NOMO-1 (cell line): ENCODE data around the gene HIBCH.
"Not testable (repeated sequence)": the region's sequence is repeated elsewhere in the genome, so short reads cannot be mapped to it uniquely, and the experiment has no call there.

Source experiments
- DNase-seq, 2 experiments: peaks; one replicate each; lab custom pipeline; 2025; ENCODE audit not compliant: unreplicated experiment in 2 of 2; lab: John Stamatoyannopoulos, UW

Gene HIBCH

DNA sequence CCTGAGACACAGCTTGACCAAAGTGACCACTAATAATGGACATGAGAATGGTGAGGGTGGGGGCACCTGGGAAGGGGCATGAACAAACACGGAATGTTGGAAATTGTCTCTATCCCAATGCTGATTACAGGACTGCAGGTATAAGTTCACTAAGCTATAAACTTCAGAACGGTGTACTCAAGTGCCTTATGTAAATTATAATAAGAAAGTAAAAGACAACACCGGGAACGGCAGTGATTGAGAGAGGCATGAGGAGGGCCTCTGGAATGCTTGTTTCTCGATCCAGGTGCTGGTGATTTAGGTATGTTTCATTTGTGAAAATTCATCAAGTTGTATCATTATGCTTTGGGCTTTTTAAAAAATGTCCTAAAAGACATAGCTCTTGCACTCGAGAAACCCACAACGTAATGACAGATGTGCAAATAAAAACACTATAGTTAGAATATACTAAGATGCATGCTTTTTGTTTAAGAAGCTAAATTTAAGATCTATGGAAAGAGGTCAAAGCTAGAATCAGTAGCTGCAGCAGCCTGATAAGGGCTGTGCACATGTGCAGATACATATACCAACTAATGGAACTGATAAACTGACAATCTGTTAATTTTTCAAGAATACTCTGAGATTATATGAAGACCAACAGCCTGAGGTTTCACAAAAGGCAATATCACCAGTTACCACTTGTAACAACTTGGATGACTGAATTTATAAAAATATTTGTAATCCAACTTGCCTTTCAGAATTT, 7.6 kb downstream of the HIBCH start:
- no peak for DNase-seq

DNA sequence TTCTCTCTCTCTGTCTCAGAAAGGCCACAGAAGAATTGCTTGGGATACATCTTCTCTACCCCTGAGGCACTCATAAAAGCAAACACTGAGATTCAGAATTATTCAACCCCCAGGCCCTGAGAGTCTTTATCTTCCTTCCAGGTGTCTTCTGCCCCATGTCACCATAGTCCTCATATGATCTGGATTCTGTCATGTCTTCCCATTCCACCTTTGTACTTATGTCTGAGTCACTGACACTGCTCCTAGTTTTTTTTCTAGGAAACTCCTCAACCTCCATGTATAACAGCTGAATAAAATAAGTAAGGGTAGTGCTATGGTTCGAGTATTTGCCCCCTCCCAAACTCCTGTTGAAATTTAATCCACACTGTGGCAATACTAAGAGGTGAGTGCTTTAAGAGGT, 11.6 kb downstream of the HIBCH start:
- no peak for DNase-seq

DNA sequence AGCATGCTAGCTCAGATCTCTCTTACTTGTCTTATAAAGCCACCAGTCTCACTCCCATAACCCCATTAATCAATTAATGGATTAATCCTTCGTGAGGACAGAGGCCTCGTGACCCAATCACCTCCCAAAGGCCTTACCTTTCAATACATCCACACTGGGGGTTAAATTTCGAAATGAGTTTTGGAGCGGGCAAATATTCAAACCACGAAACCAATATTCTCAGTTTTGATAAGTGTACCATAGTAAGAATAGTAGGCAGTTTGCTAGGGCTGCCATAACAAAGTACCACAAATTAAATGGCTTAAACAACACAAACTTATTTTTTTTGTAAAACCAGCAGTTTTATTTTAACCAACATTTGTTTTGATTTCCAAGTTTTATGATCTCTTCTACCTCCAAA, 15.2 kb downstream of the HIBCH start:
- DNase-seq, result no peak

DNA sequence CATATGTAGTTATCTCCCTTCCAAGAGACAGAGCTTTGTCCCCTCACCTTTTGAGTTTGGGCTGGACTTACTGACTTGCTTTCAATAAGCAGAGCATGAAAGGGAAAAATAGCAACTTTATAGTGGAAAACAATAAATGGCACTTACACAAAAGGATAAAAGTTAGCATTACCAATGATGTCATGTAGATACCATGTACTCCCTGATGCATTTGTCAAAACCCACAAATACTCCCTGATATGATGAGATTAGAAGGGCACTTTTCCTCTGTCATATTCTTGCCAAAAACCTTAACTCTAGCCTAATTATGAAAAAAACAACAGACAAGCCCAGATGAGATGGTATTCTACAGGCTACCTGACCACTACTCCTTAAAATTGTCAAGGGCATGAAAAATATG, 16.0 kb downstream of the HIBCH start:
- DNase-seq, result no peak

DNA sequence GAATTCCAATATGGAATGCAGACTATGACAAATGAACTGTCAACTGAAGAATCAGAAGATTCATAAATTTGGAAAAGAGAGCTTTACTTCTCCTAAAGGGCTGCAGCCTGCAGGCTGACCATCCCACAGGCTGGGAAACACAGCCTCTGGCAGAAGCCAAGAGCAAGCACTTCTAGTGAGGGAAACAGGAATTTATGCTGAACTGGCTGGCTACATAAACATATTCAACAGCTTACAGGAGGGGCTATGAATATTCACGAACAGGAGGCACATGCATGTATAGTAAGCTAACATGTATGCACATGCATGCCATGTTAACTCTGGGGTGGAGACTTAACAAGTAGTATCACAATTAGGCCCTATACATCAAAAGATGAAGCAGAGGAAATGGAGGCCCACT, 17.6 kb downstream of the HIBCH start:
- no peak for DNase-seq

DNA sequence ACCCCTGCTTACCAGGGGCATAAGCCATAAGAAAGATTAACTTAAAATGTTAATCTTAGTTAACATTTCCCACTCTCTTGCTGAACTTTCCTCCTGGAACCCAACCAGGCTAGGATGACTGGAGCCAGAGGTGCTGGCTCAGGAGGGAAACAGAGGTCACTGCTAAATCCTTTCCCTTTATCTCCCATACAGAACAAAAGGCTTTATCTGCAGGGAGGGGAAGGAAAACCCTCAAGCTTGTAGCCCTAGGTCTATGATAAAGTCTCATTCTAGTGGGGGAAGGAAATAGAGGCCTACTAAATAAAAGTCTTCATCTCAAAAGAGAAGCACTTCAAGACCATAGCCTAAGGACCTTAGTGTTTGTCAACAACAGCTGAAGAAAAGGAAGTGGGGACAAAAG, 18.6 kb downstream of the HIBCH start:
- DNase-seq, result no peak

DNA sequence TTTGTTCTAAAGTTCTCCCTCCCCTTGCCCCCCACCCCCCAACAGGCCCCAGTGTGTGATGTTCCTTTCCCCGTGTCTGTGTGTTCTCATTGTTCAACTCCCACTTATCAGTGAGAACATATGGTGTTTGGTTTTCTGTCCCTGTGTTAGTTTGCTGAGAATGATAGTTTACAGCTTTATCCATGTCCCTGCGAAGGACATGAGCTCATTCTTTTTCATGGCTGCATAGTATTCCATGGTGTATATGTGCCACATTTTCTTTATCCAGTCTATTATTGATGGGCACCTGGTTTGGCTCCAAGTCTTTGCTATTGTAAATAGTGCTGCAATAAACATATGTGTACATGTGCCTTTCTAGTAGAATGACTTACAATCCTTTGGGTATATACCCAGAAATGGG, 21.7 kb downstream of the HIBCH start:
- DNase-seq, result not testable (repeated sequence)

DNA sequence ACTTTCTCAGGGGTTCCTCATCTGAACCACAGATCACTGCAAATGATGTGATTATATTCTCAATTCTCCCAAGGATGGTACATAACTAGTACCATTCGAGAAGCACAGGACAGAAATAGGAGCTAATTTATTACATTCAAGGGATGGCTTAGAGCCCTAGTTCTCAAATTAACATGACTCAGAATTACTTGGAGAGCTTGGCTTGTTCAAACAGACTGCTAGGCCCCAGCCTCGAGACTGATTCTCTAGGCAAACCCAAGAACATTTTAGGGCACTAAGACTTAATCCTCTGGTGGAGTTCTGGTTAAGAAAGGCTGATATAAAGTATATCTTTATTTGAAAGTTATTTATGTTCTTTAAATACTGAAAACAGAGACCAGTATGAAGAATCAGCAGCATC, 35.8 kb downstream of the HIBCH start:
- no peak for DNase-seq

DNA sequence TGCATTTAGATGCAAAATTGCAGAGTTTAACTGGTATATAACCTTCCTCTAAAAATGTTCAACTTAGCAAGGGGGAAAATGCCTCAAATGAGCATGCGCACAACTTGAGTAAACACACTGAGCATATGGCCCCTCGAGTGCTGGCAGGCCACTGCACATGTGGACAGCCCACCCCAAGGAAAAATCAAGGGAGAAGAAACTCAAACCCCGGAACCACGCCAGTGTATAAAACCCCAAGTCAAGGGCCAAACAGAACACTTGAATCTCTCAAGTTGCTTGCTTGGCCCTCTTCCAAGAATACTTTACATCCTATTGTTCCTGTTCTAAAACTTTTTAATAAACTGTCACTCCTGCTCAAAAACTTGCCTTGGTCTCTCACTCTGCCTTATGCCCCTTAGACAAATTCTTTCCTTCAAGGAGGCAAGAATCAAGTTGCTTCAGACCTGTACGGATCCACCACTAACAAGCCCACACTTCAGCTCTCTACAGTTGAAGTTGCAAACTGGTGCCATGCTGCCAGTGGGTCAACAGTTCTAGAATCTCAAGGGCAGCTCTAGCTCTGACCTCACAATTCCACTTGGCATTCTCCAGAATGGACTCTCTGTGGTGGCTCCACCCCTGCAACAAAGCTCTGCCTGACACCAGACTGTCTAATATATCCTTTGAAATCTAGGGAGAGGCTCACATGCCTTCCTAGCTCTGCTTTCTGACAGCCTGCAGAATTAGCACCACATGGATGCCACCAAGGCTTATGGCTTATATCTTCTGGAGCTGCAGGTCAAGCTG, 38.9 kb downstream of the HIBCH start:
- no peak for DNase-seq

DNA sequence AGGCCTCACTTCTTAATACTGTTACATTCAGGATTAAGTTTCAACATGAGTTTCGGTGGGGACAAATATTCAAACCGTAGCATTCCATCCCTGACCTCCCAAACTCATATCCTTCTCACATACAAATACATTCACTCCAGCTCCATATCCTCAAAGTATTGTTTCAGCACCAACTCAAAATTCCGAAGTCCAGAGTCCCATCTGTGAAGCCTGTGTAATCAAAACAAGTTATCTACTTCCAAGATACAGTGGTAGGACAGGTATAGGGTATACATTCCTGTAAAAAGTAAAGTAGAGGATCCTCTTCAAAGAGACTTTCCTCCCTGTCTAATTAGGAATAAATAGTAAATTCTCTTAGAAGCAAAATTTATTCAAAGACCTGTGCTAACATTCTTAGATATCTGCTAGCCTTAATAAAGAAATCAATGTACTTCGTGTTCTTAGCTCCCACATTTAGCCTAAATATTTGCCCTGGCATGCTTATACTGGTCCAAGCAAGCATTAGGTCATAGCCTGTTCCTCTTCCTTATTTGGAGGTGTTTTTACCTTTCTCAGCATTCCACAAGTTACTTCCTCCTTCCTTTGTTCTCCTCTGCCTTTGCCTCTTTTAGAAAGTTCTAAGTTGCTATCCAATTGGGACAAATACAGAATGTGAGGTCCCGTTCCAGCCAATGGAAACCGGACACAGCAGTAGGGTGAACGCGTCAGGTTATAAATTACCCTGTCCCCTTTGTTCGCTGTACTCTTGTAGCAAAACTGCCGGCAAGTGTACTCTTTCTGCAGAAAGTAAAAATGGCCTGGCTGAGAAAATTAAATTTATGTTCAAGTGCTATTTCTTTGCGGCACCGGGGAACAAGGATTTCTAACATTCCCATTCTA, 40.1 kb downstream of the HIBCH start:
- not testable (repeated sequence) for DNase-seq

DNA sequence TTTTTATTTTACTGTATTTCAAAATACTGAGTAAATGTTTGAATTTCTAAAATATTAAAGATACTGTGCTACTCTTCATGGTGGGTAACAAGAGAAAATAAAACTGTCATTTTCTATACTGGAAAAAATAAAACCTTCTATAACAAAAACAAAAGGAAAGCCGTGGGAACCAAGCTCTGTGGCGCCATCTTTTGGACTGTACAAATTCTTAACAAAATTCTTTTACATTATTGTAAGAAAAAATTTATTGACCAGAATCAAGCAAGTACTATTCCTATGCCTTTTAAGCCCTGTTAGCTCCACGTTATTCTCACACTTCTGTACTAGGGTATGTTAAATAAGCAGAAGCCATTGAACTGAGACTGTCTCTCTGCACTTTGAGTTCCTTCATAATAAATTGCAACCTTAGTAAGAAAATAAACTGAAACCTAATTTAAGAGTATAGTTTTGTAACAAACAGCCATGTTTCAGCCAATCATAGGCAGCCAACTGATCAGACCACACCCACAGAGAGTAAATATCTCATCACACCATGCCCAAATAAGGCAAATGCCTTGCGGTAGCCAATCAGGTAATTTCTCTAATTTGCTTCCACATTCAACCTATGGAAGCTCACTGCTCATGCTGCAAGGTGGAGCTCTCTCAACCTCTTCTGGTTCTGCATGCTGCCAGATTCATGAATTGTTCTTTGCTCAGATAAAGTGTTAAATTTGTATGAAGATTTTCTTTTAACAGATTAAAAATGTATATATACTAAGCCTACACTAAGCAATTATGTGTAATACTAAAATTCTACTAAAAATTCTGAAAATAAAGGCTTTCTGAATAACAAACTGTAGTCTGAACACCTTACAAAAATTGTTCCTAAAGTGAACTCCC, 42.2 kb downstream of the HIBCH start:
- DNase-seq, result peak; percentile 1 to 15

DNA sequence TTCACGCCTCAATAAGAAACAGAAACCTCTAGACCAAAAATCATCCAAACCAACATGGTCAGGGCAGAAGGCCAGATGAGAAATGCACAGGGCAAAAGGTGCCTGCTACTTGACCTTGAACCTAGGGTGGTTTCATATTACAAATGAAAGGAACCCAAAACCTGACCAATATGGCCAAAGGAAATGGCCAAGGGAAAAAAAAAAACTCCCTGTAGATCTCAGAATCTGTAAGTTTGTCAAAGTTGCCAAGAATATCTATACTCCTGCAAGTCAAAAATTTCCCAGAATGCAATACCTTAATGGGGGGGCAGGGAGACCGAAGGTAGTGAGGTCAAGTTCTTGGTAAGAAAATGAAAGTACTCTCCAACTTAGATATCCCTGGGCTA, 47.2 kb downstream of the HIBCH start:
- DNase-seq, result no peak

DNA sequence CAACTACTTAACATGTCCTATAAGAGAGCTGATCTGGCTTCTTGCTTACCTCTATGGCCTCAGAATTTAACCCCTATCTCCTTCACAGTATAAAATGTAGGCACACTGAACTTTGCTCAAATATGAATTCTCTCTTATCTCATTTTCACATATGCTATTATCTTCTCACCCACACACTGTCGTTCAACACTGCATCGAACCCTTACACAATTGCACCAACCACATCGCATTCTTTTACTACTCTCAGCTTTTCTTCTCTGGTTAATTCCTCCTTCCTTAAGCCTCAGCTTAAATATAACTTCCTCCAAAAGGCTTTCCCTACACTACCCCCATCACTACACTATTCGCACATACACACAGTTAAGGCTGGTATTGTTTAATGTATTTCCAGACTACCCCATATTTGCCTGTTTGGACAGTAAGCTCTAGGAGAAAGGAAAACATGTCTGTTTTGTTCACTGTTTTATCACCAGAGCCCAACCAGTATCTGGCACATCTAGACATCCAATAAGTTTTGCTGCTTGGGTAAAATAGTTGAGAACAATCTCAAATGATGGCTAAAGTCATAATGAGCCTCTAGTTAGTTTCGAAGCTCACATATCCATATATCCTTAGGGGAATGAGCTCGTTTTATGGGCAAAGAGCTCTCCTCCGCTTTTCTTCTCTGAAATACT, 47.7 kb downstream of the HIBCH start:
- no peak for DNase-seq

DNA sequence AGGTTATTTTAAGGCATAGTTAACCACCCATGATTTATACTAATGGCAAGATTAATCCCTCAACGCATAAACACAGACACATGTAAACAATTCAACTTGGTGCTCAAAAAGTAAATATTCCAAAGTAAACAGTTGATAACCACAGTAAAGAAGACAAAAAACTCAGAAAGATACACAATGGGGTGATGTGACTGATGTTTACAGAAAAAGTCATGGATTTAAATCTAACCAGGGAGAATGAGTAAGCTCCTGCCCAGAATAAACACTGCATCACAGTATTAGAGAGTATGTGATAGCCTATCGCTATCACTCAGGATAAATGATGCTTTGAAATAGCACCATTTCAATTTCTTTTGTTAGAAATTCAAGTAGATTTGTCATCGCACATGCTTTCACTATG, 49.3 kb downstream of the HIBCH start:
- no peak for DNase-seq

DNA sequence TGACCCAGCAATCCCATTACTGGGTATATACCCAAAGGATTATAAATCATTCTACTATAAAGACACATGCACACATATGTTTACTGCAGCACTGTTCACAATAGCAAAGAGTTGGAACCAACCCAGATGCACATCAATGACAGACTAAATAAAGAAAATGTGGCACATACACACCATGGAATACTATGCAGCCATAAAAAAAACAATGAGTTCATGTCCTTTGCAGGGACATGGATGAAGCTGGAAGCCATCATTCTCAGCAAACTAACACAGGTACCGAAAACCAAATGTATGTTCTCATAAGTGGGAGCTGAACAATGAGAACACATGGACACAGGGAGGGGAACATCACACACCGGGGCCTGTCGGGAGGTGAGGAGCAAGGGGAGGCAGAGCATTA, 49.9 kb downstream of the HIBCH start:
- DNase-seq, result not testable (repeated sequence)

DNA sequence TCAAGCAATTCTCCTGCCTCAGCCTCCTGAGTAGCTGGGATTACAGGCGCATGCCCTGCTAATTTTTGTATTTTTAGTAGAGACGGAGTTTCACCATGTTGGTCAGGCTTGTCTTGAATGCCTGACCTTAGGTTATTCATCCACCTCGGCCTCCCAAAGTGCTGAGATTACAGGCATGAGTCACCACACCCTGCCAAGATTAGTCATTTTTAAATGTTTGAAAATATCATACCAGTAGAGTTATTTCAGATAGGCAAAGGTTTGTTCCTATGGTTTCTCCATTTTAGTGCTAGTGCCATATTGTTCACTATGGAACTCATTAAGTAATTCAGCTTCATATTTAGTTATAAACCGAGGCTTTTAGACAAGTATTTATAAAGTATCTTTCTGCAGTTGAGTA, 52.3 kb downstream of the HIBCH start:
- no peak for DNase-seq

DNA sequence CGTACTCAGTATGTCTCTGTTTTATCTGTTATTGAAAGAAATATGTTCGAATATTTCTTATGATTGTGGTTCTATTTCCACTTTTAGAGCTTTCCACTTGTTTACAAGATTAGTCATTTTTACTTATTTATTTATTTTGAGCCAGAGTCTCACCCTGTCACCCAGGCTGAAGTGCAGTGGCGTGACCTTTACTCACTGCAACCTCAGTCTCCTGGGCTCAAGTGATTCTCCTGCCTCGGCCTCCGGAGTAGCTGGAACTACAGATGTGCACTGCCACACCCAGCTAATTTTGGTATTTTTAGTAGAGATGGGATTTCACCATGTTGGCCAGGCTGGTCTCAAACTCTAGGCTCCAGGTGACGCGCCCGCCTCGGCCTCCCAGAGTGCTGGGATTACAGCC, 53.3 kb downstream of the HIBCH start:
- DNase-seq, result no peak

DNA sequence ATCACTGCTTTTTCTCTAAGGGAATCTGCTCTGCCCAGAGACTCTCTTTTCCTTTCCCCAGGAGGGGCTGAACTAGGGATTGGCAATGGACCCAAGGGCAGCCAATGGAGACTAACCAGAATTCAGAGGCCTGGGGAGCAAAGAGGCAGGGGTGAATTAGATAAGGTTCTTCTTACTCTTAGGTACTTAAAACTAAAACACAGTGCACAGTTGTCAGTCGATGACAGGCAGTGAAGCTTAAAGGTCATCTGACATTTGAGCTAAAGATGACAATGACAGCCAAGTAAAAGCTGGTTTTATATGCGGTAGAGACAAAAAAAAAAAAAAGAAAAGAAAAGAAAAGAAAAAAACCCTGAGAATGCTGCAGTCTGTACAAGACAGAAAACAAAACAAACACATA, 57.8 kb downstream of the HIBCH start:
- DNase-seq, result no peak

DNA sequence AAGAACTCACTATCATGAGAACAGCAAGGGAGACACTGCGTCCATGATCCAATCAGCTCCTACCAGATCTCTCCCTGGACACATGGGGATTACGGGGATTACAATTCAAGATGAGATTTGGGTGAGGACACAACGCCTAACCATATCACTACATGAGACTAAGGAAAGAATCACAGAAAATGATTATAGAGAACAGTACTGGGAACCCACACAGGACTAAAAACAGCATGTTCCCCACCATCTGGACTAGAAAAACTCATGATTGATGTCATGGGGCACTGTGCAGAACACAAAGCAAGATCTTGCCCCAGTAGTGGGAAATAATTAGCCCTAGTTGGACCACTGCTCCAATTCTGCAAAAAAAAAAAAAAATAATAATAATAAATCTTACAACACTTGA, 63.5 kb downstream of the HIBCH start:
- DNase-seq, result no peak

DNA sequence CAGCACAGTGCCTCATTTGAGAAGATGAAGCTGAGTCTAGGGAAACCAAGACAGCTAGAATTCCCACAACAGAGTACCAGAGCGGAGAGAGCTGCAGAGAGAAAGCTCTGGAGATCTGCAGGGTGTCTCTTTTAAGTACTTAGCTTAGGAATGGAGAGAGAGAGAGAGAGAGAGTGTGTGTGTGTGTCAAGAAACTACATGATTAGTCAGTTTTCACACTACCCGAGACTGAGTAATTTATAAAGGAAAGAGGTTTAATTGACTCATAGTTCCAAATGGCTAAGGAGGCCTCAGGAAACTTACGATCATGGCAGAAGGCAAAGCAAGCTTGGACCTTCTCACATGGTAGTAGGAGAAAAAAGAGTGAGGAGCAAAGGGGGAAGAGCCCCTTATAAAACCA, 64.0 kb downstream of the HIBCH start:
- DNase-seq, result no peak
